ENCODE results near the gene NAA35. TPM values are rescaled to one million over a fixed set of nuclear protein-coding genes. Genes with fewer than 3 reads are reported as not detected.

Gene NAA35
- total and polyA plus RNA-seq, 9 of the 15 experiments (the other 6 are each of a cell fraction or from before 2014, with no cell fraction given): 17.7 to 43.9 (median 29.0) TPM

GRCh38 chr9:86034863-86035734 is 94.2 kb downstream of the NAA35 start:
- intact Hi-C loops (cut with micrococcal nuclease) (no loop called here), in situ Hi-C loops (cut with MboI) (no loop called here)
- CTCF ChIA-PET (ENCODE audit: low intra/inter-chr PET ratio): no interaction called here
- ATAC-seq (peak; percentile 93), DNase-seq (ENCODE audit: extremely low read depth in 1 of 4, low spot score in 3 of 4) (peak; percentile 26 to 54 (median 40)), FAIRE-seq (no peak)
- Histone ChIP-seq H3K27me3 (ENCODE audit: control insufficient read depth in 2 of 2, insufficient read depth in 2 of 2, low read length in 2 of 2) (peaks cover 0 to 20% of the 10 kb centered on the region in 2 experiments; a peak in 3 of 5 replicates), H3K4me2 (ENCODE audit: insufficient read depth, low read length) (no peak overlapping the region), H3K4me1 (replicated peaks in 1 of 2; ENCODE audit: control insufficient read depth in 2 of 2, insufficient read depth in 2 of 2, low read length in 2 of 2) (no peaks in the 10 kb centered on the region), H3K36me3 (ENCODE audit: control insufficient read depth, insufficient read depth, low read length) (no peaks in the 10 kb centered on the region), H2AFZ (ENCODE audit: low read depth, low read length) (no peak overlapping the region), H3K4me3 (no peak overlapping the region), H3K79me2 (ENCODE audit: control insufficient read depth, insufficient read depth, low read length) (no peaks in the 10 kb centered on the region), H3K27ac (ENCODE audit: extremely low read depth, low read depth, low read length) (no peak overlapping the region), H3K9me1 (ENCODE audit: control insufficient read depth, insufficient read depth, low read length) (no peaks in the 10 kb centered on the region), H3K9me3 (replicated peaks; ENCODE audit: control insufficient read depth, insufficient read depth, low read depth, low read length) (no peaks in the 10 kb centered on the region), H3K9ac (ENCODE audit: insufficient read depth in 1 of 2, low read depth in 2 of 2, low read length in 2 of 2) (no peak overlapping the region), H4K20me1 (replicated peaks; ENCODE audit: control insufficient read depth, insufficient read depth, low read length) (no peaks in the 10 kb centered on the region)
- WGBS (ENCODE audit: insufficient coverage, low coverage, missing lambda C conversion rate): 6% methylated on average over 12 of the region's 17 CpGs
- TF ChIP-seq REST (IDR thresholded peaks at IDR 0.05; ENCODE audit: borderline replicate concordance): peak; percentile 13; the same call in 1 of the 2 replicates
- TF ChIP-seq REST (CRISPR knock-in tag; IDR thresholded peaks at IDR 0.05; ENCODE audit: low read depth): no peak
- TF ChIP-seq SIN3A (IDR thresholded peaks at IDR 0.05; ENCODE audit: borderline replicate concordance in 2 of 2, control insufficient read depth in 1 of 2, low read depth in 2 of 2, low read length in 2 of 2): no peak
- TF ChIP-seq ZNF24 (IDR thresholded peaks at IDR 0.05): peak; percentile 58; the same call in 1 of the 2 replicates
- peak; percentile 53 to 76 (median 56) for TF ChIP-seq CTCF (IDR thresholded peaks at IDR 0.05 in 2 of 3, conservative IDR thresholded peaks at IDR 0.05 in 1 of 3; ENCODE audit: insufficient read depth in 2 of 3, low read depth in 1 of 3, low read length in 3 of 3)
- peak in 1 of 2 experiments; percentile 45; a peak in 2 of 4 replicates for TF ChIP-seq RAD21 (CRISPR knock-in tag; conservative IDR thresholded peaks at IDR 0.05 in 1 of 2, IDR thresholded peaks at IDR 0.05 in 1 of 2)
- TF ChIP-seq SMC3 (conservative IDR thresholded peaks at IDR 0.05; ENCODE audit: insufficient read depth, low read depth, low read length): peak; percentile 29; the same call in 1 of the 2 replicates
- TF ChIP-seq, protein P1, sequence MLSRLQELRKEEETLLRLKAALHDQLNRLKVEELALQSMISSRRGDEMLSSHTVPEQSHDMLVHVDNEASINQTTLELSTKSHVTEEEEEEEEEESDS (CRISPR knock-in tag; IDR thresholded peaks at IDR 0.05): no peak
- POLR2A ChIA-PET: no interaction called here
- BruUV-seq (replicated peaks): no TSS peak
